Sciatic nerve (tissue), 2 donors: ENCODE results near the gene UXS1. TPM values are rescaled to one million over a fixed set of nuclear protein-coding genes. Genes with fewer than 3 reads are reported as not detected.

Source experiments
- ATAC-seq: fragments of 200-7000 bp; cut with Tn5 transposase; one replicate; pipeline ENCODE4 v1.9.1; 2020; ENCODE audit warnings: mild to moderate bottlenecking, moderate library complexity
- DNase-seq: peaks from one replicate; pipeline ENCODE4 v3.0.0-alpha.2; 2020; ENCODE audit warnings: low spot score
- intact Hi-C: fragments of 100-400 bp; cut with DNase I; formaldehyde crosslinking; loops from one replicate; pipeline ENCODE4 v1.14.2; 2022
- total RNA-seq: library from RNA; stranded (reverse); fragmentation: NEBNext Ultra II Directional; extraction: Animal tissue kit (Norgen Biotek cat#: 25700); gene quantifications from one replicate; pipeline ENCODE4 v1.2.1, GENCODE V29; 2021
- donor health status: DM: no; HTN: no; CAD: no.
- donor health status: DM: no; HTN: no; CAD: no.

UXS1 gene
- total RNA-seq, 1 donor from 2014 or later = 40.8 TPM

- intact Hi-C loops = no loop called here
- DNase-seq (peak; percentile 70), ATAC-seq (peak; percentile 68)
These were observed 128.7 kb downstream of the UXS1 start for GRCh38 chr2:106065268-106065982.

GRCh38 chr2:106063181-106063580, 130.9 kb downstream of the UXS1 start:
- DNase-seq (no peak), ATAC-seq (no peak)
- intact Hi-C loops = no loop called here

- DNase-seq (peak; percentile 85), ATAC-seq (peak; percentile 78)
- intact Hi-C loops = no loop called here
These were observed 131.5 kb downstream of the UXS1 start for GRCh38 chr2:106062627-106063026.

GRCh38 chr2:106061611-106062349, 132.3 kb downstream of the UXS1 start:
- DNase-seq = no peak
- intact Hi-C loops = no loop called here
- ATAC-seq = no peak

- ATAC-seq (no peak), DNase-seq (no peak)
- intact Hi-C loops = no loop called here
These were observed 134.6 kb downstream of the UXS1 start for GRCh38 chr2:106059416-106060065.

- no peak for ATAC-seq
- intact Hi-C loops = no loop called here
These were observed 135.5 kb downstream of the UXS1 start for GRCh38 chr2:106058469-106059137.

GRCh38 chr2:106057206-106057605, 136.9 kb downstream of the UXS1 start:
- DNase-seq (no peak), ATAC-seq (no peak)
- intact Hi-C loops = no loop called here

More at GRCh38 chr2:106058469-106059137, 135.5 kb downstream of the UXS1 start:
- no peak for DNase-seq

- DNase-seq = no peak
- intact Hi-C loops = no loop called here
- no peak for ATAC-seq
These were observed 139.0 kb downstream of the UXS1 start for GRCh38 chr2:106054880-106055655.

- no peak for ATAC-seq
- no peak for DNase-seq
- intact Hi-C loops = no loop called here
These were observed 139.8 kb downstream of the UXS1 start for GRCh38 chr2:106054321-106054720.

- ATAC-seq (no peak), DNase-seq (no peak)
- intact Hi-C loops = no loop called here
These were observed 140.5 kb downstream of the UXS1 start for GRCh38 chr2:106053581-106053980.

- DNase-seq (no peak), ATAC-seq (no peak)
- intact Hi-C loops = no loop called here
These were observed 141.0 kb downstream of the UXS1 start for GRCh38 chr2:106053116-106053515.

GRCh38 chr2:106044859-106045258, 149.2 kb downstream of the UXS1 start:
- ATAC-seq = no peak
- no peak for DNase-seq
- intact Hi-C loops = no loop called here

- ATAC-seq = no peak
- no peak for DNase-seq
- intact Hi-C loops = no loop called here
These were observed 150.1 kb downstream of the UXS1 start for GRCh38 chr2:106044021-106044420.
